Measurements from ENCODE around the gene SWAP70. TPM values are rescaled to one million over a fixed set of nuclear protein-coding genes. Genes with fewer than 3 reads are reported as not detected.

SWAP70 gene
- polyA plus RNA-seq, 1 experiment, result 24.6 TPM

DNA sequence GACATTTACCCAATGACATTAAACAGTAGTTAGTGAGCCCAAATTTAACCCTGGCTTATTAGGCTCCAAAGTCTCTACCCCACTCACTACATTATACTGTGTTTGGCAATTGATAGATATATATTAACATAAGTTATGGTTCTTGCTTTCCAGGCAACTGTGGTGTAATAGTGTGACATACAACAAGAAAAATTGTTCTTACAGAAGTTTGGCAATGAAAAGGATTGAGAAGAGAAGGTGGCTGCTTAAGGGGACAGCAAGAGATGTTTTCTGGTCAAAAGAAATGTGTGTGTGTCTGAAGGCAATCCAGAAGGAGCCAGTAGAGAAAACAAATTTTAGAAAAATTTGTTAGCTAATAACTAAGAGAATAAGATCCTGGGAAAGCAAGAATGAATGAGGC lies 132.4 kb downstream of the SWAP70 start:
- TF ChIP-seq, protein P1, sequence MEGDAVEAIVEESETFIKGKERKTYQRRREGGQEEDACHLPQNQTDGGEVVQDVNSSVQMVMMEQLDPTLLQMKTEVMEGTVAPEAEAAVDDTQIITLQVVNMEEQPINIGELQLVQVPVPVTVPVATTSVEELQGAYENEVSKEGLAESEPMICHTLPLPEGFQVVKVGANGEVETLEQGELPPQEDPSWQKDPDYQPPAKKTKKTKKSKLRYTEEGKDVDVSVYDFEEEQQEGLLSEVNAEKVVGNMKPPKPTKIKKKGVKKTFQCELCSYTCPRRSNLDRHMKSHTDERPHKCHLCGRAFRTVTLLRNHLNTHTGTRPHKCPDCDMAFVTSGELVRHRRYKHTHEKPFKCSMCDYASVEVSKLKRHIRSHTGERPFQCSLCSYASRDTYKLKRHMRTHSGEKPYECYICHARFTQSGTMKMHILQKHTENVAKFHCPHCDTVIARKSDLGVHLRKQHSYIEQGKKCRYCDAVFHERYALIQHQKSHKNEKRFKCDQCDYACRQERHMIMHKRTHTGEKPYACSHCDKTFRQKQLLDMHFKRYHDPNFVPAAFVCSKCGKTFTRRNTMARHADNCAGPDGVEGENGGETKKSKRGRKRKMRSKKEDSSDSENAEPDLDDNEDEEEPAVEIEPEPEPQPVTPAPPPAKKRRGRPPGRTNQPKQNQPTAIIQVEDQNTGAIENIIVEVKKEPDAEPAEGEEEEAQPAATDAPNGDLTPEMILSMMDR (IDR thresholded peaks at IDR 0.05; ENCODE audit: low read depth, low read length), result no peak
- CTCF ChIA-PET, result interaction anchor here (1.0 kb wide), 1 partner anchor 38 kb away, joined by 3 read pairs; no protein-coding TSS in a partner anchor
- no peak for DNase-seq (ENCODE audit: low read depth, low spot score)
- Histone ChIP-seq H3K27ac (ENCODE audit: low read depth, low read length) (no peak overlapping the region), H3K27me3 (ENCODE audit: control insufficient read depth, insufficient read depth, low read length) (no peaks in the 10 kb centered on the region), H3K9me3 (ENCODE audit: control insufficient read depth, insufficient read depth, low read length) (no peaks in the 10 kb centered on the region; the same call in 1 of the 2 replicates), H3K4me3 (ENCODE audit: low read depth, low read length) (no peak overlapping the region)
- POLR2A ChIA-PET, result interaction anchor here (0.7 kb wide), 1 partner anchor 1519 kb away, joined by 7 read pairs; no protein-coding TSS in a partner anchor

DNA sequence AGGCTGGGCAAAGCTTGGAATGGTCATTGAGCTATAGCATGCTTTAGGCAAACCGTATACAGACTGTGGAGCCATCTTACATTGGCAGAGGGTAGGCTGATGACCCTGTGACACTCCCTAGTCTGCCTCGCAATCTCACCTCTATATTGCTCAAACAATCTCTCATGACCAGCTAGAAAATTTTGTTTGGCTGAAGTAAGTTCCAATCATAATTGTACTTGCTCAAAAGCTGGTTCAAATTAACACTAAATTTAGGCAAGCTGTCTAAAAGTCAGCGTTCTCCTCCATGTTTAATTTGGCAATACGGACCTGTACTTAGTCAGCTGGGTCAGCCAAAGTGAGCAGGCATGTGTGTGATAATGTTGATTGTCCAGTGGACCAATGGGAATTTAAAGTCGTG lies 133.0 kb downstream of the SWAP70 start:
- no peak overlapping the region for H3K27ac ChIP-seq (ENCODE audit: low read depth, low read length)
- no peak for DNase-seq (ENCODE audit: low read depth, low spot score)
- CTCF ChIA-PET, result interaction anchor here (1.0 kb wide), 1 partner anchor 38 kb away, joined by 3 read pairs; no protein-coding TSS in a partner anchor
- H3K27me3 ChIP-seq (ENCODE audit: control insufficient read depth, insufficient read depth, low read length), result no peaks in the 10 kb centered on the region
- no peak overlapping the region for H3K4me3 ChIP-seq (ENCODE audit: low read depth, low read length)
- H3K9me3 ChIP-seq (ENCODE audit: control insufficient read depth, insufficient read depth, low read length), result no peaks in the 10 kb centered on the region; the same call in 1 of the 2 replicates
- POLR2A ChIA-PET, result interaction anchor here (0.6 kb wide), 1 partner anchor 8 kb away, joined by 4 read pairs; no protein-coding TSS in a partner anchor
- TF ChIP-seq, protein P1 (IDR thresholded peaks at IDR 0.05; ENCODE audit: low read depth, low read length), result no peak

DNA sequence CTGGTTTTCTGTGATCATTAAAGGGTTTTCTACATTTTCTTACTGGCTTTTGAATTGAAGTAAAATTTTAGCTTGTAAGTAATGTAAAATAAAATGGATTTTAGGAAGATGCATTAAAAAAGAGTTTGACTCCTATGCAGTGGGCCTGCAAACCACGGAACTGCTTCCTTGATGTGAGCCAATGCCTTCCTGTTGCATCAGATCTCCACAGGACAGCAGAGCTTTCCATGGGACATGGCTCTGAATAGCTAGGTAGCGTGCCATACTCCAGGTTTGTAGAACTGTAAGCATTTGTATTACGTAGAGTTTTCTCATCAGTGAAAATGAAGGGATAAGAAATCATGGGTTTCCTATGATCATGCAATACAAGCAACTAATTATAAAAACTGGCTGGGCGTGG lies 133.4 kb downstream of the SWAP70 start:
- Histone ChIP-seq H3K27ac (ENCODE audit: low read depth, low read length) (no peak overlapping the region), H3K4me3 (ENCODE audit: low read depth, low read length) (no peak overlapping the region), H3K27me3 (ENCODE audit: control insufficient read depth, insufficient read depth, low read length) (no peaks in the 10 kb centered on the region), H3K9me3 (ENCODE audit: control insufficient read depth, insufficient read depth, low read length) (no peaks in the 10 kb centered on the region; the same call in 1 of the 2 replicates)
- POLR2A ChIA-PET, result interaction anchor here (0.6 kb wide), 1 partner anchor 9 kb away, joined by 4 read pairs; no protein-coding TSS in a partner anchor
- no peak for DNase-seq (ENCODE audit: low read depth, low spot score)
- TF ChIP-seq, protein P1 (IDR thresholded peaks at IDR 0.05; ENCODE audit: low read depth, low read length), result no peak
- CTCF ChIA-PET, result interaction anchor here (1.0 kb wide), 1 partner anchor 39 kb away, joined by 3 read pairs; no protein-coding TSS in a partner anchor

DNA sequence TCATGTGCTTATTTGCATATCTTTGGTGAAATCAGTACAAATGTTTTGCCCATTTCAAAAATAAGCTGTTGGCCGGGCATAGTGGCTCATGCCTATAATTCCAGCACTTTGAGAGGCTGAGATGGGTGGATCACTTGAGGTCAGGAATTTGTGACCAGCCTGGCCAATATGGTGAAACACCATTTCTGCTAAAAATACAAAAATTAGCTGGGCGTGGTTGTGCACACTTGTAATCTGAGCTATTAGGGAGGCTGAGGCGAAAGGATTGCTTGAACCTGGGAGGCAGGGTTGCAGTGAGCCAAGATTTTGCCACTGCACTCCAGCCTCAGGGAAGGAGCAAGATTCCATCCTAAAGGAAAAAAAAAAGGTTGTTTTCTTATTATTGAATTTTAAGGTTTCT lies 136.0 kb downstream of the SWAP70 start:
- TF ChIP-seq, protein P1 (IDR thresholded peaks at IDR 0.05; ENCODE audit: low read depth, low read length), result no peak
- POLR2A ChIA-PET, result interaction anchor here (0.6 kb wide), 1 partner anchor 195 kb away, joined by 5 read pairs; no protein-coding TSS in a partner anchor
- no peak overlapping the region for H3K27ac ChIP-seq (ENCODE audit: low read depth, low read length)

DNA sequence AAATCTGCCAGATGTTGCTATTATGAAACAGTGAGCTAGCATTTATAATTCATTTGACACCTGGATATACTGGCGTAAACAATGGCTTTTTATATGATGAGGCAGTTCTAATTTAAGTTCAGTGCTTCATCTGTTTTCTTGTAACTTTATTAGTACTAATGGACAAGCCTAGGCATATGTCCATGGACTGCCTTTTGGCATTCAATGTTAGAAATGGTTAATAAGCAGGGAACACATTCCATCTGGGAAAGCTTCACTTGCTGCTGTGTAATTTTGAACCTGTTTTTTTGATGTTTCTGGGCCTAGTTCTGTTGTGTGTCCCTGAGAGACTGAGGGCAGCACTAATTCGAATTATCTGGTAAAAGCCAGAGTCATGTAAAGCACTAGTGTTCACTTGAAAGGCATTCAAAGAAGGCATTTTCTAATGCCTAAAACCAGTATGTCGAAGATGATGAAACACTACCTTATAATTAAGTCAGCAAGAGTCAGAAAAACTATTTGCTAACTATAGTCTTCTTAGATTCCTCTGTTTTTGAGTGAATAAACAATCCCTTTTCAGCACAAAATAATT lies 138.5 kb downstream of the SWAP70 start:
- Histone ChIP-seq H3K4me3 (ENCODE audit: low read depth, low read length) (no peak overlapping the region), H3K27me3 (ENCODE audit: control insufficient read depth, insufficient read depth, low read length) (no peaks in the 10 kb centered on the region), H3K27ac (ENCODE audit: low read depth, low read length) (peak overlapping the region; percentile 92), H3K9me3 (ENCODE audit: control insufficient read depth, insufficient read depth, low read length) (peaks cover under 1% of the 10 kb centered on the region)
- CTCF ChIA-PET, result interaction anchor here (1.0 to 2.1 kb wide), 4 partner anchors 44 to 502 kb away, joined by 4 to 10 read pairs (median 9); partner anchors contain the start of gene ADM
- TF ChIP-seq, protein P1 (IDR thresholded peaks at IDR 0.05; ENCODE audit: low read depth, low read length), result no peak
- peak; percentile 70 for DNase-seq (ENCODE audit: low read depth, low spot score)
- POLR2A ChIA-PET, result interaction anchor here (0.6 to 3.0 kb wide), 8 partner anchors 14 to 739 kb away, joined by 3 to 14 read pairs (median 6); partner anchors contain the start of genes ADM and RNF141

More for the DNA sequence above, 136.0 kb downstream of the SWAP70 start:
- CTCF ChIA-PET, result no interaction called here
- Histone ChIP-seq H3K27me3 (ENCODE audit: control insufficient read depth, insufficient read depth, low read length) (no peaks in the 10 kb centered on the region), H3K4me3 (ENCODE audit: low read depth, low read length) (no peak overlapping the region), H3K9me3 (ENCODE audit: control insufficient read depth, insufficient read depth, low read length) (no peaks in the 10 kb centered on the region; the same call in 1 of the 2 replicates)
- DNase-seq (ENCODE audit: low read depth, low spot score), result no peak

Measured in AG04450 (cell line).